ENCODE data around the gene TCTN2.

GRCh38 chr12:123683964-123684363, 13.1 kb downstream of the TCTN2 start:
- TF ChIP-seq EP300 (conservative IDR thresholded peaks at IDR 0.05; ENCODE audit: poor library complexity, severe bottlenecking) (no peak), MXI1 (conservative IDR thresholded peaks at IDR 0.05; ENCODE audit: poor library complexity, severe bottlenecking) (no peak), RAD21 (conservative IDR thresholded peaks at IDR 0.05) (no peak), EZH2 (IDR thresholded peaks at IDR 0.05; ENCODE audit: borderline replicate concordance, insufficient read depth, low read length, poor library complexity, severe bottlenecking) (no peak), SMC3 (conservative IDR thresholded peaks at IDR 0.05; ENCODE audit: poor library complexity) (no peak), POLR2AphosphoS5 (IDR thresholded peaks at IDR 0.05) (no peak), TAF1 (IDR thresholded peaks at IDR 0.05; ENCODE audit: low read depth) (no peak)
- TF ChIP-seq, protein P1, sequence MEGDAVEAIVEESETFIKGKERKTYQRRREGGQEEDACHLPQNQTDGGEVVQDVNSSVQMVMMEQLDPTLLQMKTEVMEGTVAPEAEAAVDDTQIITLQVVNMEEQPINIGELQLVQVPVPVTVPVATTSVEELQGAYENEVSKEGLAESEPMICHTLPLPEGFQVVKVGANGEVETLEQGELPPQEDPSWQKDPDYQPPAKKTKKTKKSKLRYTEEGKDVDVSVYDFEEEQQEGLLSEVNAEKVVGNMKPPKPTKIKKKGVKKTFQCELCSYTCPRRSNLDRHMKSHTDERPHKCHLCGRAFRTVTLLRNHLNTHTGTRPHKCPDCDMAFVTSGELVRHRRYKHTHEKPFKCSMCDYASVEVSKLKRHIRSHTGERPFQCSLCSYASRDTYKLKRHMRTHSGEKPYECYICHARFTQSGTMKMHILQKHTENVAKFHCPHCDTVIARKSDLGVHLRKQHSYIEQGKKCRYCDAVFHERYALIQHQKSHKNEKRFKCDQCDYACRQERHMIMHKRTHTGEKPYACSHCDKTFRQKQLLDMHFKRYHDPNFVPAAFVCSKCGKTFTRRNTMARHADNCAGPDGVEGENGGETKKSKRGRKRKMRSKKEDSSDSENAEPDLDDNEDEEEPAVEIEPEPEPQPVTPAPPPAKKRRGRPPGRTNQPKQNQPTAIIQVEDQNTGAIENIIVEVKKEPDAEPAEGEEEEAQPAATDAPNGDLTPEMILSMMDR (IDR thresholded peaks at IDR 0.05; ENCODE audit: poor library complexity, severe bottlenecking): no peak
- TF ChIP-seq, protein P2, sequence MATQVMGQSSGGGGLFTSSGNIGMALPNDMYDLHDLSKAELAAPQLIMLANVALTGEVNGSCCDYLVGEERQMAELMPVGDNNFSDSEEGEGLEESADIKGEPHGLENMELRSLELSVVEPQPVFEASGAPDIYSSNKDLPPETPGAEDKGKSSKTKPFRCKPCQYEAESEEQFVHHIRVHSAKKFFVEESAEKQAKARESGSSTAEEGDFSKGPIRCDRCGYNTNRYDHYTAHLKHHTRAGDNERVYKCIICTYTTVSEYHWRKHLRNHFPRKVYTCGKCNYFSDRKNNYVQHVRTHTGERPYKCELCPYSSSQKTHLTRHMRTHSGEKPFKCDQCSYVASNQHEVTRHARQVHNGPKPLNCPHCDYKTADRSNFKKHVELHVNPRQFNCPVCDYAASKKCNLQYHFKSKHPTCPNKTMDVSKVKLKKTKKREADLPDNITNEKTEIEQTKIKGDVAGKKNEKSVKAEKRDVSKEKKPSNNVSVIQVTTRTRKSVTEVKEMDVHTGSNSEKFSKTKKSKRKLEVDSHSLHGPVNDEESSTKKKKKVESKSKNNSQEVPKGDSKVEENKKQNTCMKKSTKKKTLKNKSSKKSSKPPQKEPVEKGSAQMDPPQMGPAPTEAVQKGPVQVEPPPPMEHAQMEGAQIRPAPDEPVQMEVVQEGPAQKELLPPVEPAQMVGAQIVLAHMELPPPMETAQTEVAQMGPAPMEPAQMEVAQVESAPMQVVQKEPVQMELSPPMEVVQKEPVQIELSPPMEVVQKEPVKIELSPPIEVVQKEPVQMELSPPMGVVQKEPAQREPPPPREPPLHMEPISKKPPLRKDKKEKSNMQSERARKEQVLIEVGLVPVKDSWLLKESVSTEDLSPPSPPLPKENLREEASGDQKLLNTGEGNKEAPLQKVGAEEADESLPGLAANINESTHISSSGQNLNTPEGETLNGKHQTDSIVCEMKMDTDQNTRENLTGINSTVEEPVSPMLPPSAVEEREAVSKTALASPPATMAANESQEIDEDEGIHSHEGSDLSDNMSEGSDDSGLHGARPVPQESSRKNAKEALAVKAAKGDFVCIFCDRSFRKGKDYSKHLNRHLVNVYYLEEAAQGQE (IDR thresholded peaks at IDR 0.05; ENCODE audit: borderline replicate concordance): no peak
